RWPE2 (cell line): ENCODE data around the gene RTP3.

ENCODE experiments used
- ATAC-seq: fragments of 200-7000 bp; cut with Tn5 transposase; 3 replicates; pipeline ENCODE4 v1.9.1; 2021; ENCODE audit warnings: low read depth
- DNase-seq: peaks from one replicate; pipeline ENCODE4 v3.0.0-alpha.2; 2020; ENCODE audit warnings: low spot score
- H3K27ac ChIP-seq: fragments of 450-650 bp; 2 replicates; pipeline ENCODE4 v1.5.1; 2017; ENCODE audit warnings: mild to moderate bottlenecking; ENCODE audit not compliant: poor library complexity, severe bottlenecking
- H3K27me3 ChIP-seq: fragments of 250-450 bp; sonication (Bioruptor Pico); 2 replicates; pipeline ENCODE4 v1.5.1; 2021; ENCODE audit warnings: mild to moderate bottlenecking, moderate library complexity; ENCODE audit not compliant: insufficient read depth, poor library complexity, severe bottlenecking
- H3K36me3 ChIP-seq: fragments of 250-450 bp; sonication (Bioruptor Pico); 2 replicates; pipeline ENCODE4 v1.5.1; 2020; ENCODE audit warnings: low read depth, mild to moderate bottlenecking, moderate library complexity
- H3K4me1 ChIP-seq: fragments of 250-450 bp; sonication (Bioruptor Pico); 2 replicates; pipeline ENCODE4 v1.5.1; 2021; ENCODE audit warnings: mild to moderate bottlenecking, moderate library complexity; ENCODE audit not compliant: insufficient read depth, poor library complexity, severe bottlenecking
- H3K4me3 ChIP-seq: fragments of 250-450 bp; sonication (Bioruptor Pico); 2 replicates; pipeline ENCODE4 v1.5.1; 2021; ENCODE audit warnings: mild to moderate bottlenecking, moderate library complexity; ENCODE audit not compliant: severe bottlenecking
- H3K9me3 ChIP-seq: fragments of 250-450 bp; sonication (Bioruptor Pico); 2 replicates; pipeline ENCODE4 v1.5.1; 2021; ENCODE audit warnings: mild to moderate bottlenecking, moderate library complexity; ENCODE audit not compliant: severe bottlenecking
- TF ChIP-seq, protein P1 (sequence below): fragments of 450-650 bp; IDR thresholded peaks from one replicate; pipeline ENCODE4 v1.5.1; 2017; ENCODE audit warnings: mild to moderate bottlenecking, moderate library complexity; ENCODE audit not compliant: poor library complexity, severe bottlenecking

RTP3 gene

DNA sequence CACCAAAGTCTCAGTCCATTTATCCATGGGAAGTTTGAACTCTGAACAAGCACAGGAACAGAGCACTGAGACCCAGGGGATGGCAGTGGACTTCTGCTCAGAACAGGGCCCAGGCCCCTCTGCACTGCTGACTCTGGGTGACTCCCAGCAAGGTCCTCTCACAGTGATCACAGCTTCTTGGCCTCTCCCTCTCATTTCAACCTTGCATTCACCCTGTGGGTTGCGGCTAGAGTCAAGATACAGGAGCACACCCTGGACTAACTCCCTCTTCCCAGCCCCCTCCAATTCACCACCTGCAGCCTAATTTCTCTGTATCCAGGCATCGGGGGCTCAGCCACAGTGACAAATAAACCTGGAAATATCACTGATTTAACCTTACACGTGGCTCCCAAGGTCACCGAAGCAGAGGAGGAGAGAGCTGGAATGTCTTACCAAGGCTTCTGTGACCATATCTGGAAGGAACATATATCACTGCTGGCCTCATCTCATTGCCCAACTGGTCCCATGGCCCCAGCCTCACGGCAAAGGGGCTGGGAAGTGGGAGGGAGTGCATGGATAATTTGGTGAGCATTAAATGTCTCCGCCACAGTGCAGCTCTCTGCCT lies 1.2 kb downstream of the RTP3 start:
- Histone ChIP-seq H3K4me1 (peaks cover 9% of the 10 kb centered on the region), H3K27ac (no peak overlapping the region), H3K4me3 (no peak overlapping the region), H3K27me3 (no peaks in the 10 kb centered on the region), H3K36me3 (no peaks in the 10 kb centered on the region), H3K9me3 (no peaks in the 10 kb centered on the region)
- ATAC-seq (no peak), DNase-seq (no peak)
- TF ChIP-seq, protein P1, sequence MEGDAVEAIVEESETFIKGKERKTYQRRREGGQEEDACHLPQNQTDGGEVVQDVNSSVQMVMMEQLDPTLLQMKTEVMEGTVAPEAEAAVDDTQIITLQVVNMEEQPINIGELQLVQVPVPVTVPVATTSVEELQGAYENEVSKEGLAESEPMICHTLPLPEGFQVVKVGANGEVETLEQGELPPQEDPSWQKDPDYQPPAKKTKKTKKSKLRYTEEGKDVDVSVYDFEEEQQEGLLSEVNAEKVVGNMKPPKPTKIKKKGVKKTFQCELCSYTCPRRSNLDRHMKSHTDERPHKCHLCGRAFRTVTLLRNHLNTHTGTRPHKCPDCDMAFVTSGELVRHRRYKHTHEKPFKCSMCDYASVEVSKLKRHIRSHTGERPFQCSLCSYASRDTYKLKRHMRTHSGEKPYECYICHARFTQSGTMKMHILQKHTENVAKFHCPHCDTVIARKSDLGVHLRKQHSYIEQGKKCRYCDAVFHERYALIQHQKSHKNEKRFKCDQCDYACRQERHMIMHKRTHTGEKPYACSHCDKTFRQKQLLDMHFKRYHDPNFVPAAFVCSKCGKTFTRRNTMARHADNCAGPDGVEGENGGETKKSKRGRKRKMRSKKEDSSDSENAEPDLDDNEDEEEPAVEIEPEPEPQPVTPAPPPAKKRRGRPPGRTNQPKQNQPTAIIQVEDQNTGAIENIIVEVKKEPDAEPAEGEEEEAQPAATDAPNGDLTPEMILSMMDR, result no peak

DNA sequence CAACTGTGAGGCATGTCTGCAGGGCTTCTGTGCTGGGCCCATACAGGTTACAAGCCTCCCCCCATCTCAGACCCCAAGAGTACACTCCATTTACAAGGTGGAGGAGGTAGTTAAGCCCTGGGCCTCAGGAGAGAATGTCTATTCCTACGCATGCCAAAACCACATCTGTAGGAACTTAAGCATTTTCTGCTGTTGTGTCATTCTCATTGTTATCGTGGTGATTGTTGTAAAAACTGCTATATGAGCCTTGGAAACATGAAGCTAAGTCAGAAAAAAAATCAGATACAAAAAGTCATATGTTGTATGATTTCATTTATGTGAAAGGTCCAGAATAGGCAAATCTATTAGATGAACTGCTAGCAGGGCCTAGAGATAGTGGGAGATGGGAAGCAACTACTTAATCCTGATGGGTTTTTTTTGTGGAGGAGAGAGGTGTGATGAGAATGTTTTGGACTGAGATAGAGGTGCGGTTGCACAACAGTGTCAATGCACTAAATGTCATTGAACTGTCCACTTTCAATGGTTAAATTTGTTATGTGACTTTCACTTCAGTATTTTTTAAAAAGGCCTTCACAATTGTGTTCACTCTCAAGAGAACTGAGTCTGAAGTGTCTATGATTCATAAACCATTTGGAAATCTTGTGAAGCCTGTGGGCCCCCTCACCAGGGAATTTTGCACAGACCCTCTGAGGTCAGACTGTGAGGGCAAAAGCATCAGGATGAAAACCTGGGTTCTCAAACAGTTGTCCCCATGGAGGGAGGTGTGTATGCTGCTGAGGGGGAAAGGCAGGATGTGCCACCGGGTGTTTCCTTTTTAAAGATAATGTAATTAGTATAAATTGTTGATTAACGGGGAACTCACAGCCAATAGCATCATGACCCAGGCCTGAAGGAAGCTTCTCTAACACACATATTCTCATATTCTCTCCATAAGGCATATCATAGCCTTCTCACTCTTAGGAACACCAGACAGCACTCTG lies 3.2 kb downstream of the RTP3 start:
- no peak for DNase-seq

DNA sequence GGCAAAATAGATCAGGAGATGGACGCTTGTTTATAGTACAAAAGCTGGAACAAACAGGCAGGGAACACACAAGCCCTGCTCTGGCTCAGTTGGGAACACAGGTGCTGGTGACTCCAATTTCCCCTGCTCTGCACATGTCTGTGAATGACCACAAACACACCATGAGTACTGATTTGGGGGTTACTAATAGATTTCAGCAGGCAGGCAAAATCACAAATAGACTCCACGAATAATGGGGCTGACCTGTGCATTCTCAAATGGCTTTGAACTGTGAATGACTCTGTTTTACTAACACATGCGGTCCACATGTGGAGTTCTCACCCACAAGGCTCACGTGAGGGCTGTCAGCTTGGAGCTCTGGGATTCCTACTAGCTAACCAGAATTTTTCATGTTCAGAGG lies 3.9 kb downstream of the RTP3 start:
- H3K36me3 ChIP-seq, result no peaks in the 10 kb centered on the region
- no peak overlapping the region for H3K27ac ChIP-seq
- TF ChIP-seq, protein P1, result no peak
- ATAC-seq (no peak), DNase-seq (no peak)
- no peak overlapping the region for H3K4me3 ChIP-seq
- peaks cover 4% of the 10 kb centered on the region for H3K4me1 ChIP-seq
- no peaks in the 10 kb centered on the region for H3K9me3 ChIP-seq
- H3K27me3 ChIP-seq, result no peaks in the 10 kb centered on the region

More for the DNA sequence above, 3.2 kb downstream of the RTP3 start:
- Histone ChIP-seq H3K36me3 (no peaks in the 10 kb centered on the region), H3K27ac (no peak overlapping the region), H3K9me3 (no peaks in the 10 kb centered on the region), H3K4me3 (no peak overlapping the region), H3K27me3 (no peaks in the 10 kb centered on the region), H3K4me1 (peaks cover 5% of the 10 kb centered on the region)
- TF ChIP-seq, protein P1, result no peak
- no peak for ATAC-seq

DNA sequence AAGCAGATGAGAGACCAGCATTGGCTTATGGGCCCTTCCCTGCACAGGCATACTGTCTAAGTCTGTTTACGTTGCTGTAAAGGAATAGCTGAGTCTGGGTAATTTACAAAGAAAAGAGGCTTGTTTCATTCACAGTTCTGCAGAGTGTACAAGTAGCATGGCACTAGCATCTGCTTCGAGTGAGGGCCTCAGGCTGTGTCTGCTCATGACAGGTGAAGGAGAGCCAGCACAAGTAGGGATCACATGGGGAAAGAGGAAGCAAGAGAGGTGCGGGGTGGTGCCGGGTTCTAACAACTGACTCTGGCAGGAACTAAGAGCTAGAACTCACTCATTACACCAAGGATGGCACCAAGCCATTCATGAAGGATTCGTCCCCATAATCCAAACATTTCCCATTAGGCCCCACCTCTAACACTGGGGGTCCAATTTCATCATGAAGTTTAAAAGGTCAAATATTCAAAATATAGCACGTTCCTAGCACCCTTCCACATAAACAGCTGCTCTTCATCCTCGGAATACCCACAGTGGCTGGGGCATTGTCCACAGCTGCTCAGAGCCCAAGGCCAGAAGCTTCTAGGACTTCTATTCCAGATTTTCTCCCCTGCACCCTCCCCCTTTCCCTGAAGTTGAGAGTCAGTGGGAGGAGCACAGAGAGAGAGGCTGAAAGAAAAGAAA lies 5.6 kb downstream of the RTP3 start:
- TF ChIP-seq, protein P1, result no peak
- Histone ChIP-seq H3K27ac (no peak overlapping the region), H3K9me3 (no peaks in the 10 kb centered on the region), H3K27me3 (no peaks in the 10 kb centered on the region), H3K4me1 (peaks cover 4% of the 10 kb centered on the region), H3K4me3 (no peak overlapping the region), H3K36me3 (no peaks in the 10 kb centered on the region)
- DNase-seq, result no peak
- ATAC-seq, result no peak
